ENCODE measurements around the gene HDHD2.
A peak's percentile ranks its signal among the peaks of the same experiment; 100 is the strongest.

The HDHD2 gene

GRCh38 chr18:47143899-47144485 is 6.3 kb downstream of the HDHD2 start:
- DNase-seq: no peak

- DNase-seq: no peak
Observed at GRCh38 chr18:47143153-47143552, 7.1 kb downstream of the HDHD2 start.

DNA sequence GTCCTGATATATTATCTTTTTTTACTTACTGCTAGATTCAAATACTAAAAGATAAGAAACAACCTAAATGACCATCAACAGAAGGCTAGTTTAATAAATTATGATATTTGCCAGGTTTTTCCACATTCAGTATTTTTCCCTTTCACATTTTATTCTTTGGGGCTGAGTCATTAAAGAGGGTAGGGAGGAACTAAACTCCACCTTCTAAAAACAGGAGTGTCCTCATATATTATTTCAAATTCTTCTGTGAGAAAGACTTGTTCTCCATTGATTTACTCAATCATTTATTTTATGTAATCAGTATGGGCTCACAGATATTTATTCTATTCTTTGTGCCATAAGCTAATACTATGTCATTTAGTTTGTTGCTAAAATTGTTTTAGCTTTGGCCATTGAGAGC is 9.0 kb downstream of the HDHD2 start:
- DNase-seq: no peak

DNA sequence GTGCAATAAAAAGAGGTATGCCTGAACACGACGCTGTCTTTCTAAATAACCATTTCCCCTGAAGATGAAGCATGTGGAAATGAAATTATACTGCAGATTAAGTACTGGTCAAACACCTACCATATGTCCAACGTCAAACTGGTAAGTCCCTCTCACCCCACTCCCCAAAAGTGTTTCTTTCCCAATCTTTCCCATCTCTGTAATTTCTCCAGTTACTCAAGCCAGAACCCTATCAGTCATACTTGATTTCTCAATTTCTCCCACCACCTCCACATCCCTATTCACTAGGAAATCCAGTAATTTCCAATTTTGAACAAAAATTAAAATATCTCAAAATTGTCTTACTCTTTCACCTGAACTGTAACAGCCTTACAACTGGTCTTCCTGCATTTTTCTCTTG is 29.2 kb downstream of the HDHD2 start:
- DNase-seq: no peak

DNA sequence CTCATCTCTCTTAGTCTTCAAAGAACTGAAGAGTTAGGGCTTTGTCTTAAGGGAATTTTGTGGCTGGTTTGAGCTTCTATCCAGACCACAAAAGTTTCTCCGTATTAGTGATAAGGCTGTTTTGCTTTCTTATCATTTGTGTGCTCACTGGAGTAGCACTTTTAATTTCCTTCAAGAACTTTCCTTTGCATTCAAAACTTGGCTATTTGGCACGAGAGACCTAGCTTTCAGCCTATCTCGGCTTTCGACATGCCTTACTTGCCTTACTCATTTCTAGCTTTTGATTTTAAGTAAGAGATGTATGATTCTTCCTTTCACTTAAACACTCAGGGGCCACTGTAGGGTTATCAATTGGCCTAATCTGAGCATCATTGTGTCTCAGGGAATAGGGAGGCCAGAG is 29.9 kb downstream of the HDHD2 start:
- no peak for DNase-seq

DNA sequence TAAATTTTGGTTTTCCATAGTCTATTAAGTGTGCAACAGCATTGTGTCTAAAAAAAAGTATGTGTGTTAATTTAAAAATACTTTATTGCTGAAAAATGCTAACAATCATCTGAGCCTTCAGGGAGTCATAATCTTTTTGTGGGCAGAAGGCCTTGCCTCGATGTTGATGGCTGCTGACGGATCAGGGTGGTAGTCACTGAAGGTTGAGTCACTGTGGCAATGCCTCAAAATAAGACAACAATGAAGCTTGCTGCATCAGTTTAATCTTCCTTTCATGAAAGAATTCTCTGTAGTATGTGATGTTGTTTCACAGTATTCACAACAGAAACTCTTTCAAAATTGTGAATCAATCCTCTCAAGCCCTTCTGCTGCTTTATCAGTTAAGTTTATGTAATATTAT is 31.3 kb downstream of the HDHD2 start:
- peak; percentile 40 for DNase-seq

GRCh38 chr18:47115205-47115604 is 35.1 kb downstream of the HDHD2 start:
- DNase-seq: no peak

DNA sequence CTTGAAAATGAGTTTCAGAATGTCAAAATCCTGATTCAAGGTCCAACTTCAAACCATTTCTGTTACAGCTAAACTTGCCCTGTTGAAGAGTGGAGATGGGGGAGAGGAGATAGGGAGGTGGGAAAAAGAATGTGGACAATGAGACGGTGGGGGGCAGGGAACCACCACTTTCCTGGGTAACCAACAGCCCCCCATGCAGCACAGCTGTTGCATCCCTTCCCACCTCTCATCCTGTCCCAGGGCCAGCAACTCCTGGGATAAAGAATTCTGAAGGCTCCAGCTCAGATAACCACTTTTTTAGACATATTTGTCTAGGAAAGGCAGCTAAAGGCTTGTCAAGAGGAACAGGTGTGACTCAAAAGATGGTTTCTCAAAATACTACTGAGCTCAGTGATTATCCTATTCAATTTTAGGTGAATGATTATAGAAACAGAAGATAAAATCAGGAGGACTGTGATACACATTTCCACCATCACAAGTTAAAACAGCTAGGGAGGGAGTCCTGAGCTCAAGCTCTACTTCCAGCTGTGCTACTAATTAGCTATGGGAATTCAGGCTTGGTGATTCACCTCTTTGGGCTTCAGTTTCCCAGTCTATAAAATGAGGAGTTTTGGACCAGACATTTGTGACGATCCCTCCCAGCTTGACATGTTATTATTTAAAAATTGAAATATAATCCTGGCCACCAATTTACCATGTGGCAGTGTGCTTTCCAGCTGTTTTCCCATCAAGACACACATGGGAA is 36.3 kb downstream of the HDHD2 start:
- peak; percentile 37 for DNase-seq

- no peak for DNase-seq
Observed at GRCh38 chr18:47110492-47111274, 39.6 kb downstream of the HDHD2 start.

GRCh38 chr18:47109720-47110119 is 40.6 kb downstream of the HDHD2 start:
- no peak for DNase-seq

DNA sequence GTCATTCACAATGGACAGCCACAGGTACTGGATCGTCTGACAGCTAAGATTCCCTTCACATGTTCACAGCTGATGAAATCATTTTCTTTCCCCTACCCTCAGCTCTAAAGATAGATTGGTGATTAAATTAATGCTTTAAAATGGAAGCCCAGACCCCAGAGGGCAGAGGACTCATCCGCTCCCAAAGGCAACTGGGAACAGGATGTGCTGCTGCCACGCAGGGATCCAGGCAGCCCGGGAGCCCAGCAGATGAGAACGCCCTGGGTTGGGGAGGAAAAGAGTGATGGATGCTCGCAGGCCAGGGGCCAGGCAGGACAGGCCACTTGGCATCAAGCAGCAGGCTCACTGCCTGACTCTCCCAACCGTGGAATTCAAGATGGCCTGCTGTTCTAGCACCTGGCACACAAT is 41.3 kb downstream of the HDHD2 start:
- DNase-seq: no peak

- DNase-seq: no peak
Observed at GRCh38 chr18:47108373-47108772, 41.9 kb downstream of the HDHD2 start.

GRCh38 chr18:47100212-47100831 is 50.0 kb downstream of the HDHD2 start:
- DNase-seq: peak; percentile 51

GRCh38 chr18:47095810-47096209 is 54.5 kb downstream of the HDHD2 start:
- no peak for DNase-seq

GRCh38 chr18:47087676-47088075 is 62.6 kb downstream of the HDHD2 start:
- DNase-seq: no peak

- DNase-seq: no peak
Observed at GRCh38 chr18:47081578-47081977, 68.7 kb downstream of the HDHD2 start.

DNA sequence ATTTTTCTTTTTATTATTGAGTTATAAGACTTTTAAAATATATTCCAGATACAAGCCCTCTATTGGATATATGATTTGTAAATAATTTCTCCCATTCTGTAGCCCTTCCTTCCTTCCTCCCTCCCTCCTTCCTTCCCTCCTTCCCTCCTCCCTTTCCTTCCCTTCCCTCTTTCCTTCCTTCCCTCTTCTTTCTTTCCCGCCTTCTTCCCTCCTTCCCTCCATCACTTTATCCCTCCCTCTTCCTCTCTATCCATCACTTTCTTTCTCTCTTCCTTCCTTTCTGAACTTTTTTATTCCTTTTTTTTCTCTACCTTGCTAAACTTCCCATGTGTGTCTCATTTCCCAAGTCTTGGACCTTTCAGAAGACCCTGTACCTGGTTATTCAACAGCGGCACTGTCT is 69.4 kb downstream of the HDHD2 start:
- DNase-seq: no peak

DNA sequence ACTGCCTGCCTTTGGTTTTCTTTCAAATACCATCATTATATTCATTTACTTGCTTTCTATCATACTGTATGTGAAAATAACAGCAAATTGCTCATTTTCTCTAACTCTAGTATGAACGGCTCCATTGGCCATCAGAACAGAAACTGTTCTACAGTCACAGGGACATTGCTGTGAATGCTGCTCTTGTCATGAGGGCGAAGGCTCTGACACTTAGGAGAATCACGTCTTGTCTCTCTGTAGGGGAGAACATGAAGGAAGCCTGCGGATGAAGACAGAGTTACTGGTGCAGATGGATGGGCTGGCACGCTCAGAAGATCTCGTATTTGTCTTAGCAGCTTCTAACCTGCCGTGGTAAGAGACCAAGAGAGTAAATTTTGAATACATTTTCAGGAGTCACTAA is 73.2 kb downstream of the HDHD2 start:
- DNase-seq: no peak

- DNase-seq: peak; percentile 15
Observed at GRCh38 chr18:47075098-47075883, 75.0 kb downstream of the HDHD2 start.

- DNase-seq: no peak
Observed at GRCh38 chr18:47067648-47068047, 82.7 kb downstream of the HDHD2 start.

GRCh38 chr18:47063096-47063495 is 87.2 kb downstream of the HDHD2 start:
- no peak for DNase-seq

- DNase-seq: no peak
Observed at GRCh38 chr18:47062471-47062870, 87.8 kb downstream of the HDHD2 start.

Data from fibroblast of skin of abdomen (primary cell).